ENCODE results near the gene CRACR2A.

GRCh38 chr12:3571323-3571722 lies 181.6 kb downstream of the CRACR2A start:
- TF ChIP-seq EGR1 (IDR thresholded peaks at IDR 0.05; ENCODE audit: borderline replicate concordance in 1 of 2, low read depth in 2 of 2, low read length in 2 of 2) (no peak), SIX5 (IDR thresholded peaks at IDR 0.05; ENCODE audit: low read depth, low read length, severe bottlenecking) (no peak), POLR2A (IDR thresholded peaks at IDR 0.05; ENCODE audit: low read depth, low read length) (no peak), ZZZ3 (IDR thresholded peaks at IDR 0.05; ENCODE audit: control insufficient read depth, insufficient read length, low read depth) (no peak)
- TF ChIP-seq, protein P1, sequence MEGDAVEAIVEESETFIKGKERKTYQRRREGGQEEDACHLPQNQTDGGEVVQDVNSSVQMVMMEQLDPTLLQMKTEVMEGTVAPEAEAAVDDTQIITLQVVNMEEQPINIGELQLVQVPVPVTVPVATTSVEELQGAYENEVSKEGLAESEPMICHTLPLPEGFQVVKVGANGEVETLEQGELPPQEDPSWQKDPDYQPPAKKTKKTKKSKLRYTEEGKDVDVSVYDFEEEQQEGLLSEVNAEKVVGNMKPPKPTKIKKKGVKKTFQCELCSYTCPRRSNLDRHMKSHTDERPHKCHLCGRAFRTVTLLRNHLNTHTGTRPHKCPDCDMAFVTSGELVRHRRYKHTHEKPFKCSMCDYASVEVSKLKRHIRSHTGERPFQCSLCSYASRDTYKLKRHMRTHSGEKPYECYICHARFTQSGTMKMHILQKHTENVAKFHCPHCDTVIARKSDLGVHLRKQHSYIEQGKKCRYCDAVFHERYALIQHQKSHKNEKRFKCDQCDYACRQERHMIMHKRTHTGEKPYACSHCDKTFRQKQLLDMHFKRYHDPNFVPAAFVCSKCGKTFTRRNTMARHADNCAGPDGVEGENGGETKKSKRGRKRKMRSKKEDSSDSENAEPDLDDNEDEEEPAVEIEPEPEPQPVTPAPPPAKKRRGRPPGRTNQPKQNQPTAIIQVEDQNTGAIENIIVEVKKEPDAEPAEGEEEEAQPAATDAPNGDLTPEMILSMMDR (IDR thresholded peaks at IDR 0.05 in 2 of 3, conservative IDR thresholded peaks at IDR 0.05 in 1 of 3; ENCODE audit: control insufficient read depth in 2 of 3, extremely low read depth in 1 of 3, insufficient read depth in 1 of 3, low read depth in 3 of 3, low read length in 3 of 3): no peak

Measured in GM12878 (cell line).